Hepatocyte (in vitro differentiated cells): Measurements from ENCODE around the gene NGEF.

Source experiments
- EZH2 ChIP-seq: fragments of 200-600 bp; sonication (generic); IDR thresholded peaks from 2 replicates; pipeline ENCODE4 v1.6.1; 2016; ENCODE audit warnings: antibody characterized with exemption, mild to moderate bottlenecking, borderline replicate concordance
- EZH2phosphoT487 ChIP-seq: fragments of 200-600 bp; sonication (generic); IDR thresholded peaks from one replicate; pipeline ENCODE4 v1.6.1; 2018; ENCODE audit warnings: antibody characterized with exemption, mild to moderate bottlenecking, low read depth, moderate library complexity; ENCODE audit not compliant: unreplicated experiment, severe bottlenecking
- TF ChIP-seq, protein P1 (sequence below): fragments of 200-600 bp; sonication (generic); IDR thresholded peaks from 2 replicates; pipeline ENCODE4 v1.5.1; 2016; ENCODE audit warnings: antibody characterized with exemption, mild to moderate bottlenecking; ENCODE audit not compliant: poor library complexity

GRCh38 chr2:232973796-232974195, 39.3 kb downstream of the NGEF start:
- TF ChIP-seq, protein P1, sequence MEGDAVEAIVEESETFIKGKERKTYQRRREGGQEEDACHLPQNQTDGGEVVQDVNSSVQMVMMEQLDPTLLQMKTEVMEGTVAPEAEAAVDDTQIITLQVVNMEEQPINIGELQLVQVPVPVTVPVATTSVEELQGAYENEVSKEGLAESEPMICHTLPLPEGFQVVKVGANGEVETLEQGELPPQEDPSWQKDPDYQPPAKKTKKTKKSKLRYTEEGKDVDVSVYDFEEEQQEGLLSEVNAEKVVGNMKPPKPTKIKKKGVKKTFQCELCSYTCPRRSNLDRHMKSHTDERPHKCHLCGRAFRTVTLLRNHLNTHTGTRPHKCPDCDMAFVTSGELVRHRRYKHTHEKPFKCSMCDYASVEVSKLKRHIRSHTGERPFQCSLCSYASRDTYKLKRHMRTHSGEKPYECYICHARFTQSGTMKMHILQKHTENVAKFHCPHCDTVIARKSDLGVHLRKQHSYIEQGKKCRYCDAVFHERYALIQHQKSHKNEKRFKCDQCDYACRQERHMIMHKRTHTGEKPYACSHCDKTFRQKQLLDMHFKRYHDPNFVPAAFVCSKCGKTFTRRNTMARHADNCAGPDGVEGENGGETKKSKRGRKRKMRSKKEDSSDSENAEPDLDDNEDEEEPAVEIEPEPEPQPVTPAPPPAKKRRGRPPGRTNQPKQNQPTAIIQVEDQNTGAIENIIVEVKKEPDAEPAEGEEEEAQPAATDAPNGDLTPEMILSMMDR, result no peak
- TF ChIP-seq EZH2 (no peak), EZH2phosphoT487 (no peak)
